H9 (cell line): ENCODE data around the gene ARAP2. TPM values are rescaled to one million over a fixed set of nuclear protein-coding genes. Genes with fewer than 3 reads are reported as not detected.

Source experiments
- DNase-seq: peaks from one replicate; pipeline ENCODE4 v3.0.0-alpha.2; 2017
- H2AFZ ChIP-seq: one replicate; pipeline ENCODE4 v1.6.1; 2013; ENCODE audit warnings: mild to moderate bottlenecking, low read length, control low read depth, moderate library complexity
- H2AK5ac ChIP-seq: 2 replicates; pipeline ENCODE4 v1.6.1; 2013; ENCODE audit warnings: low read length, control low read depth, mixed read lengths; ENCODE audit not compliant: insufficient read length
- H2BK120ac ChIP-seq: one replicate; pipeline ENCODE4 v1.6.1; 2013; ENCODE audit warnings: low read depth, mild to moderate bottlenecking, low read length, control low read depth, inconsistent platforms; ENCODE audit not compliant: poor library complexity, severe bottlenecking
- H2BK12ac ChIP-seq: 2 replicates; pipeline ENCODE4 v1.6.1; 2013; ENCODE audit warnings: low read length, control low read depth, mixed read lengths, low read depth; ENCODE audit not compliant: insufficient read length
- H2BK15ac ChIP-seq: 2 replicates; pipeline ENCODE4 v1.6.1; 2013; ENCODE audit warnings: low read depth, low read length, control low read depth
- H2BK20ac ChIP-seq: one replicate; pipeline ENCODE4 v1.6.1; 2013; ENCODE audit warnings: low read depth, mild to moderate bottlenecking, low read length, control low read depth, inconsistent platforms; ENCODE audit not compliant: poor library complexity, severe bottlenecking
- H2BK5ac ChIP-seq: 2 replicates; pipeline ENCODE4 v1.6.1; 2013; ENCODE audit warnings: low read length, control low read depth, mixed read lengths; ENCODE audit not compliant: insufficient read length
- H3K14ac ChIP-seq: 2 replicates; pipeline ENCODE4 v1.6.1; 2013; ENCODE audit warnings: low read length, control low read depth; ENCODE audit not compliant: insufficient read depth
- H3K18ac ChIP-seq: 2 replicates; pipeline ENCODE4 v1.6.1; 2013; ENCODE audit warnings: low read depth, mild to moderate bottlenecking, mixed read lengths, low read length, control low read depth; ENCODE audit not compliant: insufficient read length
- H3K23ac ChIP-seq: 2 replicates; pipeline ENCODE4 v1.6.1; 2013; ENCODE audit warnings: low read length, control low read depth, mixed read lengths, low read depth; ENCODE audit not compliant: insufficient read length
- H3K23me2 ChIP-seq: 2 replicates; pipeline ENCODE4 v1.6.1; 2013; ENCODE audit warnings: low read depth, mild to moderate bottlenecking, mixed read lengths, low read length, control low read depth; ENCODE audit not compliant: insufficient read length, poor library complexity, severe bottlenecking
- H3K27ac ChIP-seq: 2 replicates; pipeline ENCODE4 v1.5.1; 2013; ENCODE audit warnings: low read length, control low read depth, mixed read lengths, low read depth; ENCODE audit not compliant: insufficient read length
- H3K27me3 ChIP-seq: 2 replicates; pipeline ENCODE4 v1.6.1; 2013; ENCODE audit warnings: low read length, control low read depth, inconsistent platforms; ENCODE audit not compliant: insufficient read depth
- H3K4ac ChIP-seq: 2 replicates; pipeline ENCODE4 v1.6.1; 2013; ENCODE audit warnings: low read depth, mild to moderate bottlenecking, control low read depth, inconsistent platforms, low read length, moderate library complexity
- H3K4me1 ChIP-seq: 2 replicates; pipeline ENCODE4 v1.6.1; 2013; ENCODE audit warnings: low read length, control low read depth, inconsistent platforms; ENCODE audit not compliant: insufficient read depth
- H3K4me2 ChIP-seq: 2 replicates; pipeline ENCODE4 v1.6.1; 2013; ENCODE audit warnings: low read length, control low read depth, mixed read lengths; ENCODE audit not compliant: insufficient read length, insufficient read depth
- H3K56ac ChIP-seq: 2 replicates; pipeline ENCODE4 v1.6.1; 2013; ENCODE audit warnings: low read depth, mild to moderate bottlenecking, mixed read lengths, low read length, control low read depth; ENCODE audit not compliant: insufficient read length
- H3K79me1 ChIP-seq: 2 replicates; pipeline ENCODE4 v1.6.1; 2013; ENCODE audit warnings: low read depth, mild to moderate bottlenecking, moderate library complexity, low read length, control low read depth, inconsistent platforms; ENCODE audit not compliant: insufficient read depth, poor library complexity, severe bottlenecking
- H3K79me2 ChIP-seq: 2 replicates; pipeline ENCODE4 v1.6.1; 2013; ENCODE audit warnings: low read length, control low read depth, inconsistent platforms; ENCODE audit not compliant: insufficient read depth
- H3K9ac ChIP-seq: 2 replicates; pipeline ENCODE4 v1.6.1; 2013; ENCODE audit warnings: low read length, control low read depth, mixed read lengths; ENCODE audit not compliant: insufficient read length; ENCODE audit errors: extremely low read depth
- H3K9me3 ChIP-seq: one replicate; pipeline ENCODE4 v1.6.1; 2013; ENCODE audit warnings: low read depth, low read length, inconsistent platforms; ENCODE audit not compliant: control insufficient read depth
- H3T11ph ChIP-seq: one replicate; pipeline ENCODE4 v1.6.1; 2013; ENCODE audit warnings: mild to moderate bottlenecking, low read length, control low read depth, inconsistent platforms
- H4K20me1 ChIP-seq: one replicate; pipeline ENCODE4 v1.6.1; 2013; ENCODE audit not compliant: control insufficient read depth, insufficient read length, insufficient read depth
- H4K5ac ChIP-seq: 2 replicates; pipeline ENCODE4 v1.6.1; 2013; ENCODE audit warnings: low read depth, mild to moderate bottlenecking, mixed read lengths, low read length, control low read depth; ENCODE audit not compliant: insufficient read length
- H4K8ac ChIP-seq: replicated peaks from 2 replicates; pipeline ENCODE4 v1.6.1; 2013; ENCODE audit warnings: low read length, control low read depth, mixed read lengths, low read depth; ENCODE audit not compliant: insufficient read length
- H4K91ac ChIP-seq: 2 replicates; pipeline ENCODE4 v1.6.1; 2013; ENCODE audit warnings: low read depth, mild to moderate bottlenecking, moderate library complexity, mixed read lengths, low read length, control low read depth; ENCODE audit not compliant: insufficient read length
- H3K27ac Mint-ChIP-seq, 3 experiments: 2 replicates in 2 of 3; 3 replicates in 1 of 3; pipeline ENCODE4 v1.8.0; 2020 to 2021; ENCODE audit warnings: mixed read lengths in 3 of 3, mild to moderate bottlenecking in 1 of 3, moderate library complexity in 1 of 3
- H3K27me3 Mint-ChIP-seq: 2 replicates; pipeline ENCODE4 v1.8.0; 2021; ENCODE audit warnings: low read depth, mild to moderate bottlenecking, moderate library complexity, mixed read lengths
- H3K36me3 Mint-ChIP-seq, 3 experiments: 2 replicates in 2 of 3; 3 replicates in 1 of 3; pipeline ENCODE4 v1.8.0; 2020 to 2021; ENCODE audit warnings: low read depth in 3 of 3, mixed read lengths in 3 of 3; ENCODE audit not compliant: insufficient read depth in 1 of 3
- H3K4me1 Mint-ChIP-seq, 2 experiments: 2 replicates each; pipeline ENCODE4 v1.8.0; 2020; ENCODE audit warnings: mixed read lengths in 2 of 2
- H3K4me3 Mint-ChIP-seq, 2 experiments: 2 replicates in 1 of 2; 3 replicates in 1 of 2; pipeline ENCODE4 v1.8.0; 2020 to 2021; ENCODE audit warnings: mild to moderate bottlenecking in 2 of 2, mixed read lengths in 2 of 2, moderate library complexity in 1 of 2
- H3K9me3 Mint-ChIP-seq, 2 experiments: 2 replicates in 1 of 2; 3 replicates in 1 of 2; pipeline ENCODE4 v1.8.0; 2020; ENCODE audit warnings: mild to moderate bottlenecking in 2 of 2, mixed read lengths in 2 of 2, moderate library complexity in 1 of 2
- WGBS: extraction: QIAGEN DNeasy Blood & Tissue Kit; methylation state at CpG from one replicate; pipeline ENCODE4 v1.1.7; 2013; ENCODE audit warnings: missing lambda C conversion rate, low lambda C conversion rate, mixed read lengths; ENCODE audit not compliant: insufficient read length; ENCODE audit errors: extremely low coverage; 5-methylcytosine and 5-hydroxymethylcytosine counted together
- total RNA-seq: library from RNA; stranded (reverse); gene quantifications from 2 replicates; pipeline ENCODE4 v1.2.1, GENCODE V29; 2021
- TF ChIP-seq, protein P1 (sequence below): fragments of 200-600 bp; sonication (generic); conservative IDR thresholded peaks from 3 replicates; pipeline ENCODE4 v1.8.0; 2021; ENCODE audit warnings: antibody characterized with exemption, mild to moderate bottlenecking

ARAP2 gene
- total RNA-seq, 1 experiment from 2014 or later: 6.3 TPM

DNA sequence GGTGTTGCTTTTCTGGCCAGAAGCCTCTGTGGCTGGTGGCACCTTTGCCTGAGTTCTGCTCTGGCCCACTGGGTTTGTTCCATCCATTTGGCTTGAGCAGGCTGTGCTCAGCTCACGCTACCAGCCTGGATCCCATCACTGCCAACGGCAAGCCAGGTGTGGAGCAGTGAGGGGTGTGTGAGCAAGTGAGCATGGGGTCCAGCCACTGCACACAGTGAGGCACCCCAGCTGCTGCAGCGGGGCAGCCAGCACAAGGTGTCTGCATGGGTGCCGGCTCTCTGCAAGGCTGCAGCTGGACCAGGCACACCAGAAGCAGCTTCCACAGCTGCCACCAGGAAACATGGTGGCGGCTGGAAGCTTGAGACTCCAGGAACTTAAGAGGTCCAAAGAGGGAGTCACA, 46.8 kb downstream of the ARAP2 start:
- Histone ChIP-seq H2BK5ac (no peak overlapping the region), H2BK20ac (no peak overlapping the region), H4K91ac (no peak overlapping the region), H2AFZ (no peak overlapping the region), H3K4me1 (no peaks in the 10 kb centered on the region), H3K14ac (no peak overlapping the region), H3K4me2 (no peak overlapping the region), H4K8ac (no peak overlapping the region), H2BK15ac (no peak overlapping the region), H3K9me3 (no peaks in the 10 kb centered on the region), H4K20me1 (no peaks in the 10 kb centered on the region), H2BK12ac (no peak overlapping the region), H3K4ac (no peak overlapping the region), H3K9ac (no peak overlapping the region), H4K5ac (no peak overlapping the region), H3K23me2 (no peaks in the 10 kb centered on the region), H3K23ac (no peak overlapping the region), H3K79me1 (no peaks in the 10 kb centered on the region), H2AK5ac (no peak overlapping the region), H3T11ph (no peak overlapping the region), H3K27me3 (no peaks in the 10 kb centered on the region), H3K56ac (no peak overlapping the region), H3K18ac (no peak overlapping the region), H3K27ac (no peak overlapping the region), H2BK120ac (no peak overlapping the region), H3K79me2 (no peaks in the 10 kb centered on the region)
- no CpG with 5 or more reads among the region's 5 CpGs for WGBS
- TF ChIP-seq, protein P1, sequence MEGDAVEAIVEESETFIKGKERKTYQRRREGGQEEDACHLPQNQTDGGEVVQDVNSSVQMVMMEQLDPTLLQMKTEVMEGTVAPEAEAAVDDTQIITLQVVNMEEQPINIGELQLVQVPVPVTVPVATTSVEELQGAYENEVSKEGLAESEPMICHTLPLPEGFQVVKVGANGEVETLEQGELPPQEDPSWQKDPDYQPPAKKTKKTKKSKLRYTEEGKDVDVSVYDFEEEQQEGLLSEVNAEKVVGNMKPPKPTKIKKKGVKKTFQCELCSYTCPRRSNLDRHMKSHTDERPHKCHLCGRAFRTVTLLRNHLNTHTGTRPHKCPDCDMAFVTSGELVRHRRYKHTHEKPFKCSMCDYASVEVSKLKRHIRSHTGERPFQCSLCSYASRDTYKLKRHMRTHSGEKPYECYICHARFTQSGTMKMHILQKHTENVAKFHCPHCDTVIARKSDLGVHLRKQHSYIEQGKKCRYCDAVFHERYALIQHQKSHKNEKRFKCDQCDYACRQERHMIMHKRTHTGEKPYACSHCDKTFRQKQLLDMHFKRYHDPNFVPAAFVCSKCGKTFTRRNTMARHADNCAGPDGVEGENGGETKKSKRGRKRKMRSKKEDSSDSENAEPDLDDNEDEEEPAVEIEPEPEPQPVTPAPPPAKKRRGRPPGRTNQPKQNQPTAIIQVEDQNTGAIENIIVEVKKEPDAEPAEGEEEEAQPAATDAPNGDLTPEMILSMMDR: no peak
- Mint-ChIP-seq H3K4me1 (no peaks in the 10 kb centered on the region), H3K36me3 (no peaks in the 10 kb centered on the region), H3K27ac (no peak overlapping the region), H3K4me3 (no peak overlapping the region), H3K9me3 (no peaks in the 10 kb centered on the region), H3K27me3 (no peaks in the 10 kb centered on the region)
- DNase-seq: no peak
